OCI-M1 (cell line): ENCODE measurements around the gene PTPDC1.

Experiments used
- DNase-seq: peaks from one replicate; lab custom pipeline; 2025; lab: John Stamatoyannopoulos, UW

The PTPDC1 gene

GRCh38 chr9:94084314-94084713 is at the start of gene PTPDC1:
Gene PTPDC1 (plus strand): TSS chr9:94084464. CDS start chr9:94084531, 67 bp downstream.
- peak; percentile 85 for DNase-seq

GRCh38 chr9:94034511-94034910 is 49.8 kb upstream of the PTPDC1 start:
- DNase-seq: no peak

GRCh38 chr9:94039786-94040185 is 44.5 kb upstream of the PTPDC1 start:
- no peak for DNase-seq

GRCh38 chr9:94042516-94043360 is 41.5 kb upstream of the PTPDC1 start:
- DNase-seq: no peak

- no peak for DNase-seq
Measured at GRCh38 chr9:94054716-94055115, 29.5 kb upstream of the PTPDC1 start.

- DNase-seq: no peak
Measured at GRCh38 chr9:94056442-94056974, 27.8 kb upstream of the PTPDC1 start.

- DNase-seq: no peak
Measured at GRCh38 chr9:94057918-94058317, 26.3 kb upstream of the PTPDC1 start.

- no peak for DNase-seq
Measured at GRCh38 chr9:94061864-94062263, 22.4 kb upstream of the PTPDC1 start.

GRCh38 chr9:94065535-94065961 is 18.7 kb upstream of the PTPDC1 start:
- DNase-seq: peak; percentile 78

- peak; percentile 58 for DNase-seq
Measured at GRCh38 chr9:94068257-94068656, 16.0 kb upstream of the PTPDC1 start.

GRCh38 chr9:94076557-94076956 is 7.7 kb upstream of the PTPDC1 start:
- no peak for DNase-seq

GRCh38 chr9:94078086-94078485 is 6.2 kb upstream of the PTPDC1 start:
- DNase-seq: no peak

- DNase-seq: no peak
Measured at GRCh38 chr9:94079236-94079635, 5.0 kb upstream of the PTPDC1 start.

- no peak for DNase-seq
Measured at GRCh38 chr9:94080249-94080648, 4.0 kb upstream of the PTPDC1 start.

- DNase-seq: no peak
Measured at GRCh38 chr9:94081435-94081834, 2.8 kb upstream of the PTPDC1 start.

GRCh38 chr9:94081864-94082463 is 2.3 kb upstream of the PTPDC1 start:
- no peak for DNase-seq

- no peak for DNase-seq
Measured at GRCh38 chr9:94082553-94082952, 1.7 kb upstream of the PTPDC1 start.

GRCh38 chr9:94082956-94083355 is 1.3 kb upstream of the PTPDC1 start:
- peak; percentile 27 for DNase-seq

- DNase-seq: peak; percentile 78
Measured at GRCh38 chr9:94083384-94083783, 880 bp upstream of the PTPDC1 start.

GRCh38 chr9:94085062-94085639 is 887 bp downstream of the PTPDC1 start:
- DNase-seq: peak; percentile 31

- DNase-seq: no peak
Measured at GRCh38 chr9:94086486-94087345, 2.5 kb downstream of the PTPDC1 start.
